Heart right ventricle (tissue), 16 donors: ENCODE measurements around the gene PEAK1. TPM values are rescaled to one million over a fixed set of nuclear protein-coding genes. Genes with fewer than 3 reads are reported as not detected.

Experiments
- ATAC-seq, 8 donors: fragments of 200-7000 bp; cut with Tn5 transposase; one replicate each; pipeline ENCODE4 v1.9.1; 2020; ENCODE audit warnings: mild to moderate bottlenecking in 8 of 8, moderate library complexity in 8 of 8, moderate number of reproducible peaks in 1 of 8
- DNase-seq, 2 donors: peaks; one replicate each; pipeline ENCODE4 v3.0.0-alpha.2; 2020
- H3K27ac ChIP-seq, 10 donors: fragments of 200-600 bp; sonication (generic) in 2 of 10; one replicate each; pipeline versions ENCODE4 v1.5.0 to v1.8.0; 2020 to 2022; ENCODE audit warnings: mild to moderate bottlenecking in 3 of 10
- H3K27me3 ChIP-seq, 7 donors: fragments of 200-600 bp; one replicate each; pipeline ENCODE4 v1.8.0; 2021 to 2022; ENCODE audit warnings: mild to moderate bottlenecking in 2 of 7
- H3K36me3 ChIP-seq, 9 donors: fragments of 200-600 bp; sonication (generic) in 1 of 9; one replicate each; pipeline versions ENCODE4 v1.5.0 to v1.8.0; 2020 to 2022; ENCODE audit warnings: mild to moderate bottlenecking in 2 of 9
- H3K4me1 ChIP-seq, 9 donors: fragments of 200-600 bp; sonication (generic) in 1 of 9; one replicate each; pipeline versions ENCODE4 v1.5.0 to v1.8.0; 2020 to 2022; ENCODE audit warnings: mild to moderate bottlenecking in 4 of 9
- H3K4me3 ChIP-seq, 10 donors: fragments of 200-600 bp; sonication (generic) in 2 of 10; one replicate each; pipeline versions ENCODE4 v1.5.0 to v1.8.0; 2020 to 2022; ENCODE audit warnings: mild to moderate bottlenecking in 7 of 10, moderate library complexity in 2 of 10
- H3K9me3 ChIP-seq, 11 donors: fragments of 200-600 bp in 10 of 11; sonication (generic) in 2 of 11; one replicate each; pipeline versions ENCODE4 v1.5.0 to v1.8.0; 2013 to 2022; ENCODE audit warnings: mild to moderate bottlenecking in 2 of 11, control low read depth in 1 of 11, moderate library complexity in 1 of 11
- CTCF ChIP-seq, 9 donors: fragments of 200-600 bp; sonication (generic) in 2 of 9; IDR thresholded peaks; one replicate each; pipeline versions ENCODE4 v1.5.0 to v1.8.0; 2021 to 2022; ENCODE audit warnings: antibody characterized with exemption in 9 of 9, mild to moderate bottlenecking in 5 of 9, moderate library complexity in 1 of 9
- WGBS, 2 donors: extraction: QIAGEN DNeasy Blood & Tissue Kit; methylation state at CpG; one replicate each; pipeline ENCODE4 v1.1.7; 2013; ENCODE audit warnings: inconsistent platforms in 1 of 2; 5-methylcytosine and 5-hydroxymethylcytosine counted together
- intact Hi-C, 10 donors: fragments of 100-400 bp; cut with DNase I; formaldehyde crosslinking; loops; one replicate each; pipeline versions ENCODE4 v1.11.1 to v1.14.2; 2022
- polyA plus RNA-seq, 2 donors: library from polyadenylated mRNA; stranded (reverse); fragments of 200-250 nt; gene quantifications; one replicate each; pipeline ENCODE4 v1.2.3, GENCODE V29; 2013
- total RNA-seq, 10 donors: library from RNA; stranded (reverse); fragmentation: NEBNext Ultra II Directional in 3 of 10; extraction: Animal tissue kit (Norgen Biotek cat#: 25700) in 3 of 10; gene quantifications; one replicate each; pipeline versions ENCODE4 v1.2.1 to v1.2.4, GENCODE V29; 2021 to 2023
- donor health status: Arrhythmogenic right ventricular cardiomyopathy.
- donor health status: ischemic (EF 13 %, LVEDD 7.1; RV severe dilation, severe dysfunction).
- donor health status: healthy with polysubstance abuse.
- donor health status: DM: no; HTN: yes; CAD: no.
- donor health status: DM: no; HTN: no; CAD: no.
- donor health status: ischemic (EF 25% LVEDD 6.9; RV normal size, moderate dysfunction).
- donor health status: ischemic (EF 25% LVEDD 5.7; RV mildly dilated, moderate dysfunction).
- donor health status: healthy.
- donor health status: DM: yes; HTN: yes; CAD: no.
- donor health status: Ischemic cardiomyopathy.
- donor health status: ischemic (EF 35%, LVEDD 5.7; RV mildly dilated, moderate dysfunction).
- donor health status: nonischemic (EF 11% LVEDD 7.7; RV severe dilation, severe dysfunction).
- donor health status: DM: yes; HTN: yes; CAD: no.
- donor health status: PGD.
- donor health status: ischemic (EF 29% LVEDD 5.4; RV normal size, mild dysfunction).
- donor health status: nonischemic (EF 23%, LVEDD 6.1; RV moderate dilation, normal function).

Gene PEAK1
- total and polyA plus RNA-seq, 12 donors, result 7.0 to 146 (median 90.8) TPM

GRCh38 chr15:77287385-77287784 is 132.5 kb downstream of the PEAK1 start:
- DNase-seq, result no peak
- TF ChIP-seq CTCF (IDR thresholded peaks at IDR 0.05), result no peak
- H3K27me3 ChIP-seq, result no peaks in the 10 kb centered on the region
- H3K27ac ChIP-seq, result no peak overlapping the region
- H3K9me3 ChIP-seq, result no peaks in the 10 kb centered on the region
- intact Hi-C loops, result loop anchor here in 2 of 10 donors (10.0 kb wide), 3 partner anchors 47 to 127 kb away; no protein-coding TSS in a partner anchor
- peaks cover 0 to 30% (median 7%) of the 10 kb centered on the region in 9 donors for H3K36me3 ChIP-seq
- no peak overlapping the region for H3K4me3 ChIP-seq
- WGBS, 2 donors, result 77 to 79% methylated on average over 2 of the region's 2 CpGs
- ATAC-seq, result no peak
- H3K4me1 ChIP-seq, result peaks cover 0 to 25% (median 12%) of the 10 kb centered on the region in 9 donors

- DNase-seq (no peak), ATAC-seq (no peak)
- H3K4me1 ChIP-seq, result peaks cover 0 to 30% (median 18%) of the 10 kb centered on the region in 9 donors
- peaks cover 0 to 36% (median 7%) of the 10 kb centered on the region in 9 donors for H3K36me3 ChIP-seq
- H3K9me3 ChIP-seq, result no peaks in the 10 kb centered on the region
- intact Hi-C loops, result loop anchor here in 2 of 10 donors (10.0 kb wide), 3 partner anchors 49 to 129 kb away; no protein-coding TSS in a partner anchor
- H3K27me3 ChIP-seq, result no peaks in the 10 kb centered on the region
- WGBS, 2 donors, result 91 to 92% methylated on average over 12 of the region's 12 CpGs
- no peak overlapping the region for H3K27ac ChIP-seq
- no peak for TF ChIP-seq CTCF (IDR thresholded peaks at IDR 0.05)
- no peak overlapping the region for H3K4me3 ChIP-seq
Measured at GRCh38 chr15:77285057-77285997, 134.6 kb downstream of the PEAK1 start.

- H3K36me3 ChIP-seq, result peaks cover 0 to 53% (median 10%) of the 10 kb centered on the region in 9 donors
- no peaks in the 10 kb centered on the region for H3K27me3 ChIP-seq
- peak overlapping the region in 2 of 10 donors; percentile 1 to 43 for H3K27ac ChIP-seq
- peak in 6 of 8 donors; percentile 47 to 71 (median 58) for ATAC-seq
- DNase-seq, result peak in 1 of 2 donors; percentile 21
- no peaks in the 10 kb centered on the region for H3K9me3 ChIP-seq
- no peak for TF ChIP-seq CTCF (IDR thresholded peaks at IDR 0.05)
- WGBS, 2 donors, result 46 to 60% methylated on average over 2 of the region's 2 CpGs
- H3K4me3 ChIP-seq, result no peak overlapping the region
- intact Hi-C loops, result loop anchor here in 3 of 10 donors (5.0 to 10.0 kb wide), 4 partner anchors 52 to 132 kb away; no protein-coding TSS in a partner anchor
- H3K4me1 ChIP-seq, result peaks cover 0 to 18% (median 12%) of the 10 kb centered on the region in 9 donors
Measured at GRCh38 chr15:77282333-77282732, 137.6 kb downstream of the PEAK1 start.

- H3K27ac ChIP-seq, result no peak overlapping the region
- no peak overlapping the region for H3K4me3 ChIP-seq
- no peak for ATAC-seq
- peaks cover 0 to 11% (median under 1%) of the 10 kb centered on the region in 9 donors for H3K4me1 ChIP-seq
- no peaks in the 10 kb centered on the region for H3K27me3 ChIP-seq
- H3K36me3 ChIP-seq, result peaks cover 0 to 37% (median 2%) of the 10 kb centered on the region in 9 donors
- WGBS, 2 donors, result 90 to 94% methylated on average over 1 of the region's 1 CpG
- TF ChIP-seq CTCF (IDR thresholded peaks at IDR 0.05), result no peak
- DNase-seq, result no peak
- peaks cover 0 to 5% (median 0%) of the 10 kb centered on the region in 11 donors for H3K9me3 ChIP-seq
- intact Hi-C loops, result no loop called here
Measured at GRCh38 chr15:77276943-77277342, 143.0 kb downstream of the PEAK1 start.
